GM18508 (cell line): ENCODE data around the gene TCF7L1.
"Not testable (repeated sequence)": the region's sequence is repeated elsewhere in the genome, so short reads cannot be mapped to it uniquely, and the experiment has no call there.

Experiments used
- ATAC-seq: cut with Tn5 transposase; IDR thresholded peaks from one replicate; pipeline ENCODE4 v1.9.1; 2021; ENCODE audit warnings: moderate number of reproducible peaks; ENCODE audit not compliant: insufficient read depth, unreplicated experiment

The TCF7L1 gene

GRCh38 chr2:85334928-85335327 lies 201.7 kb downstream of the TCF7L1 start:
- ATAC-seq, result no peak

GRCh38 chr2:85340034-85340892 lies 207.1 kb downstream of the TCF7L1 start:
- no peak for ATAC-seq

- ATAC-seq, result no peak
Observed at GRCh38 chr2:85341269-85342029, 208.3 kb downstream of the TCF7L1 start.

GRCh38 chr2:85342156-85342555 lies 209.0 kb downstream of the TCF7L1 start:
- no peak for ATAC-seq

- ATAC-seq, result not testable (repeated sequence)
Observed at GRCh38 chr2:85343207-85343895, 210.2 kb downstream of the TCF7L1 start.

GRCh38 chr2:85344356-85344954 lies 211.3 kb downstream of the TCF7L1 start:
- ATAC-seq, result no peak

- ATAC-seq, result no peak
Observed at GRCh38 chr2:85347599-85347998, 214.4 kb downstream of the TCF7L1 start.

- ATAC-seq, result no peak
Observed at GRCh38 chr2:85353876-85354285, 220.7 kb downstream of the TCF7L1 start.

GRCh38 chr2:85354286-85355072 lies 221.3 kb downstream of the TCF7L1 start, which contains the start of the genes ELMOD3 and RETSAT:
Gene ELMOD3, plus strand, starts transcription at chr2:85354769. Its CDS starts 2,430 bp downstream, at chr2:85357199.
Gene RETSAT, minus strand, starts transcription at chr2:85354528. Its CDS starts 21 bp downstream, at chr2:85354507.
- peak; percentile 88 for ATAC-seq

- peak; percentile 15 for ATAC-seq
Observed at GRCh38 chr2:85355073-85355410, 221.8 kb downstream of the TCF7L1 start.

- ATAC-seq, result no peak
Observed at GRCh38 chr2:85355521-85355920, 222.3 kb downstream of the TCF7L1 start.

- ATAC-seq, result no peak
Observed at GRCh38 chr2:85356186-85356585, 223.0 kb downstream of the TCF7L1 start.

- ATAC-seq, result no peak
Observed at GRCh38 chr2:85357736-85358135, 224.5 kb downstream of the TCF7L1 start.
